Cardiac muscle cell (in vitro differentiated cells and primary cell): ENCODE results near the gene BIK. TPM values are rescaled to one million over a fixed set of nuclear protein-coding genes. Genes with fewer than 3 reads are reported as not detected.

Experiments
- DNase-seq, 2 donors: peaks; one replicate each; pipeline versions ENCODE4 v3.0.0 to v3.0.0-alpha.2; 2010 to 2017; ENCODE audit warnings: low read depth in 1 of 2, low spot score in 1 of 2
- H3K27ac ChIP-seq: fragments of 200-600 bp; sonication (generic); 2 replicates; pipeline ENCODE4 v1.5.1; 2016
- H3K27me3 ChIP-seq: fragments of 200-600 bp; sonication (generic); 2 replicates; pipeline ENCODE4 v1.6.0; 2016; ENCODE audit warnings: control low read depth
- H3K36me3 ChIP-seq: fragments of 200-600 bp; sonication (generic); 2 replicates; pipeline ENCODE4 v1.5.1; 2016; ENCODE audit warnings: control low read depth
- H3K4me1 ChIP-seq: fragments of 200-600 bp; sonication (generic); 2 replicates; pipeline ENCODE4 v1.8.1; 2017; ENCODE audit warnings: low read depth, mild to moderate bottlenecking, mixed run types
- H3K4me3 ChIP-seq: fragments of 200-600 bp; sonication (generic); 2 replicates; pipeline ENCODE4 v1.5.1; 2016; ENCODE audit warnings: mild to moderate bottlenecking
- H3K9me3 ChIP-seq: fragments of 200-600 bp; sonication (generic); 2 replicates; pipeline ENCODE4 v1.5.1; 2017; ENCODE audit warnings: low read depth, mild to moderate bottlenecking, control low read depth
- polyA plus RNA-seq: library from polyadenylated mRNA; unstranded; fragments of >200 nt; fragmentation: Nextera tagmentation; extraction: Ambion mirVana; gene quantifications from 2 replicates; pipeline ENCODE4 v1.2.1, GENCODE V29; 2016
- total RNA-seq: library from RNA; depleted of rRNA; stranded (reverse); fragments of >200 nt; gene quantifications from 2 replicates; pipeline ENCODE4 v1.2.3, GENCODE V29; 2016
- TF ChIP-seq, protein P1 (sequence below): IDR thresholded peaks from 2 replicates; pipeline ENCODE4 v1.5.1; 2012; ENCODE audit warnings: low read depth, mild to moderate bottlenecking, low read length

BIK gene
- total and polyA plus RNA-seq, 2 experiments from 2014 or later: 34.6 to 41.7 TPM

DNA sequence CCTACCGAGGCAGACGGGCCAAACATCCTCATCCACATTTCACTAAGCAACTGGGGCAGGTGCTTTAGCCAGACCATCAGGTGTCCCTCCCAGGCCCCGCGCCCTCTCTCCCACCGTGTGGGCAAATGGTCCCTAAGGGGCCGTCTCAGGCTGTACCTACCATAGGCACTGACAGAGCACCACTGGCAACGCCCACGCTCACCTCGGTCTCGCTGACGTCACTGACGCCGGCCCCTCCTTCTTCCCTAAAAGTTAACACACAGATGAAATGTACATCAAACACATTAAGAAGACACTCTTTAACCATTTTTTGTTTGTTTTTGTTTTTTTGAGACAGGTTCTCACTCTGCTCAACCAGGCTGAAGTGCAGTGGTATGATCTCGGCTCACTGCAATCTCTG is 30.8 kb upstream of the BIK start:
- no peaks in the 10 kb centered on the region for H3K27me3 ChIP-seq
- no peaks in the 10 kb centered on the region for H3K4me1 ChIP-seq
- H3K4me3 ChIP-seq: no peak overlapping the region
- H3K9me3 ChIP-seq: no peaks in the 10 kb centered on the region
- H3K27ac ChIP-seq: no peak overlapping the region
- DNase-seq: no peak
- H3K36me3 ChIP-seq: no peaks in the 10 kb centered on the region
- TF ChIP-seq, protein P1, sequence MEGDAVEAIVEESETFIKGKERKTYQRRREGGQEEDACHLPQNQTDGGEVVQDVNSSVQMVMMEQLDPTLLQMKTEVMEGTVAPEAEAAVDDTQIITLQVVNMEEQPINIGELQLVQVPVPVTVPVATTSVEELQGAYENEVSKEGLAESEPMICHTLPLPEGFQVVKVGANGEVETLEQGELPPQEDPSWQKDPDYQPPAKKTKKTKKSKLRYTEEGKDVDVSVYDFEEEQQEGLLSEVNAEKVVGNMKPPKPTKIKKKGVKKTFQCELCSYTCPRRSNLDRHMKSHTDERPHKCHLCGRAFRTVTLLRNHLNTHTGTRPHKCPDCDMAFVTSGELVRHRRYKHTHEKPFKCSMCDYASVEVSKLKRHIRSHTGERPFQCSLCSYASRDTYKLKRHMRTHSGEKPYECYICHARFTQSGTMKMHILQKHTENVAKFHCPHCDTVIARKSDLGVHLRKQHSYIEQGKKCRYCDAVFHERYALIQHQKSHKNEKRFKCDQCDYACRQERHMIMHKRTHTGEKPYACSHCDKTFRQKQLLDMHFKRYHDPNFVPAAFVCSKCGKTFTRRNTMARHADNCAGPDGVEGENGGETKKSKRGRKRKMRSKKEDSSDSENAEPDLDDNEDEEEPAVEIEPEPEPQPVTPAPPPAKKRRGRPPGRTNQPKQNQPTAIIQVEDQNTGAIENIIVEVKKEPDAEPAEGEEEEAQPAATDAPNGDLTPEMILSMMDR: no peak

DNA sequence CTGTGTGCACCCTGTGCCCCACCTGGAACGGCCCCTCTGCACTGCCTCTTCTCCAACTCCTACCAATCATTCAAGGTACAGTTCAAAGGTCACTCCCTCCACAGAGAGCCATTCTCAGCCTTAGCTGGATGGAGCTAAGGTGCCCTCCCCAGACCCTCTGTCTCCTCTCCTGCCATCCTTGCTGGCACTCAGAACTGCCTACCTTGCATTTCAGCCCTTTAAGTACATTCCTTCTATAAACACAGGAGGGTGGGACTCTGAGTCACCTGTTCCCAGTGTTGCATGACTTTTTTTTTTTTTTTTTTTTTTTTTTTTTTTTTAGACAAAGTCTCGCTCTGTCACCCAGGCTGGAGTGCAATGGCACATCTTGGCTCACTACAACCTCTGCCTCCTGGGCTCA is 29.9 kb upstream of the BIK start:
- no peak for DNase-seq
- Histone ChIP-seq H3K4me1 (no peaks in the 10 kb centered on the region), H3K36me3 (no peaks in the 10 kb centered on the region), H3K9me3 (no peaks in the 10 kb centered on the region), H3K27ac (no peak overlapping the region), H3K27me3 (no peaks in the 10 kb centered on the region), H3K4me3 (no peak overlapping the region)
- TF ChIP-seq, protein P1: no peak

DNA sequence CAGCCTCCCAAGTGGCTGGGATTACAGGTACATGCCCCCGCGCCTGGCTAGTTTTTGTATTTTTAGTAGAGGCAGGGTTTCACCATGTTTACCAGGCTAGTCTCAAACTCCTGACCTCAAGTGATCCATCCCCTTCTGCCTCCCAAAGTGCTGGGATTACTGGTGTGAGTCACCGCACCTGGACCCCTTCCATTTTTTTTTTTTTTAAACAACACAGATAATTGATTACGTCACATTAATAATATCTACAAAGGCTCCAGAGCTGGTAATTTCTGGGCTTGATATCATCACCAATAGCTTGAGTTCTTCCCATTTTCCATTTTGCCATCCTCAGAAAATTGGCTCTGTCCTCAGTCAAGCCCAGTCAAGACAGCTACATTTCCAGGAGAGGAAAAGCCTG is 28.6 kb upstream of the BIK start:
- TF ChIP-seq, protein P1: no peak
- Histone ChIP-seq H3K36me3 (no peaks in the 10 kb centered on the region), H3K4me1 (peaks cover 11% of the 10 kb centered on the region), H3K27ac (no peak overlapping the region), H3K9me3 (no peaks in the 10 kb centered on the region), H3K27me3 (no peaks in the 10 kb centered on the region), H3K4me3 (no peak overlapping the region)
- peak in 1 of 2 donors; percentile 51 for DNase-seq

DNA sequence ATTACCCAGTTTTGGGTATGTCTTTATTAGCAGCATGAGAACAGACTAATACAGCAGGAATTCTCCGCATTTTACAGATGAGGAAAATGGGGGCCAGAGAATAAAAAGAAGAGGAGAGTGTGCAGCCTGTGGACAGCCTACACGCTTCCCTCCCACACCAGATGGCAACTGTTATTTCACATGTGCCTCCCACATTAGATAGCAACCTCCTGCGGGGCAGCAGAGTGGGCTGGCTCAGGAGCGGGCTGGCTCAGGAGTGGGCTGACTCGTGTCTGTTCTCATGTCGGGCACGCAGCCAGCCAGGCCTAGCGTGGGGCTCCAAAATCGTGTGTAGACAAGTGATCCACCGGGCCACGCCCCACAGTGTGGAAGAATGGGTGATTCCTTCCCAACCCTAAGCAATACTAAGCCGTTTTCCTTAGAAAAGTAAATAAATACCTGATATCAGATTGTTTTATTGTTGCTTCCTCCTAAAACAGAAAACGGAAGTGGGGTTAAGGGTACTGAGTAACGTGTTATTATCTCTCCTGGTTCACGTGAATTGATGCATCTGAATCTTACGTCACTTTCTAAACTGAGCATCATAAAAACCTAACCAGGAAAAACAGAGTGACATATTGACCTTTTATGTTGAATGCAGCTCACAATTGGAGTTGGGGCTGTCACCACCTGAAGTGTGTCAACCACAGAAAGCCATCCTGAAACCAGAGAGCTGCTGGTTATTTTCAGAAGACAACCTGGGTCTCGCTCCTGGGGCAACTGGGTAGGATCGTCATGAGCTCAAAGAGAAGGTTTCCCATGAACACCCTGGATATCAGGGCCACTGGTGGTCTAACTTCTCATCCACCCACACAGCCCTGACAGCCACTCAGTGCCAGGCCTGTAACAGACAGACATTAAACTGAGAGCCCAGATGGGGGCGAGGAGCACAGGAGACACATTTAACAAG is 24.6 kb upstream of the BIK start:
- peak overlapping the region; percentile 77 for H3K27ac ChIP-seq
- no peaks in the 10 kb centered on the region for H3K36me3 ChIP-seq
- H3K4me3 ChIP-seq: no peak overlapping the region
- no peaks in the 10 kb centered on the region for H3K9me3 ChIP-seq
- peak in 1 of 2 donors; percentile 45 for DNase-seq
- TF ChIP-seq, protein P1: no peak
- peaks cover 18% of the 10 kb centered on the region for H3K4me1 ChIP-seq
- no peaks in the 10 kb centered on the region for H3K27me3 ChIP-seq

DNA sequence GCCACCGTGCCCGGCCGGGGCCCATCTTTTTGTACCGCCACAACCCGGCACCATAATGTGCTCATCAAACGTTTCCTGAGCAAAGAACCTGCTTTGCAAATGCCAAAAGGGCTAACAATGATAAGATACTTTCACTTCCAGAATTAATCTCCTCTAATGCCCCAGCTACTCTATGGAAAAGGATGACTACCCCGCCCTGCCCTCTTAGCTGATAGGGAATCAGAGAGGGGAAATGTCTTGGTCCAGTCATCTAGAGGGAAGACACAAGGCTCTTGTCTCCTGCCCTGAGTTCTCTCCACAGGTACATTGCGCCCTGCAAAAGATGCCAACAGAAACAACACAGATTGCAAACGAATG is 21.9 kb upstream of the BIK start:
- Histone ChIP-seq H3K36me3 (no peaks in the 10 kb centered on the region), H3K27me3 (no peaks in the 10 kb centered on the region), H3K4me1 (peaks cover 18% of the 10 kb centered on the region), H3K27ac (no peak overlapping the region), H3K9me3 (no peaks in the 10 kb centered on the region), H3K4me3 (peak overlapping the region; percentile 89)
- no peak for DNase-seq
- TF ChIP-seq, protein P1: no peak
